HG02884 (cell line): ENCODE measurements around the gene ACO1.
"Not testable (repeated sequence)": the region's sequence is repeated elsewhere in the genome, so short reads cannot be mapped to it uniquely, and the experiment has no call there.

ENCODE experiments used
- ATAC-seq: cut with Tn5 transposase; IDR thresholded peaks from one replicate; pipeline ENCODE4 v1.9.1; 2021; ENCODE audit warnings: mild to moderate bottlenecking, moderate library complexity; ENCODE audit not compliant: unreplicated experiment

ACO1 gene

DNA sequence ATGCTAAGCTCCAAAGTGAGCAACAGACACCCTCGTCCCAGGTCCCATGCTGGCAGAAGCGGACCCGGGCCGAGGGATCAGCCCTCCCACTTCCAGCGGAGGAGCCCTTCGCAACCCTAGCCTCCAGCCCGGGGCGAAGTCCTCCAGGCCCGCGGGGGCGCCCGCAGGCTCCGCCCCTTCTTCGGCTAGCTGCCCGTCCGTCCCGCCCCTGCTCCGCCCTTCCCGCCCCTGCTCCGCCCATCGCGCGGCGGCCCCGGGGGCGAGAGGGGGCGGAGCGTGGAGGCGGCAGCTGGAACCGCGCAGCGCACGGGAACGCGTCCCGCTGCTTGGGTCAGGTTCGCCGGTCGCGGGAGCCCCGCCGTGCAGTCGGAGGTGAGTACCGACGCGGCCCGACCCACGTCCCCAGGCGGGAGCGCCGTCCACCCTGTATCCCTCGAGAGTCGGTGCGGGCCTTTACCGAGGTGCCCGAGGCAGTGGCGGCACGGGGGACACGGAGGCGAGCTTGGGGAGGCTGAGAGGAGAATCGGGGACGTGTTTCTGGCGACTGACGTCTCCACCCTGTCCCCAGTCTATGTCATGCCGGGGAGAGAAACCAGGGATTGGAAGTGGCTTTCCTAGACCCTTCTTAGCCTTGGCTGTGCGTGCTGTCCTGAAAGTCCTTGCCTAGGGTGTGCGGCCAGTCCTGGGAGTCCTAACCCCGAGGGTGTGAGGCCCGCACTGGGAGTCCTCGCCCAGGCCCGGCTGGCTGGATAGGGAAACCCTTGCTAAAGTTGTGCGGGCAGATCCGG, at the start of gene ACO1:
Gene ACO1 (plus strand): TSS at position 280 of the 788 bp plus-strand sequence. CDS start 20,864 bp downstream, outside the sequence.
- peak; percentile 94 for ATAC-seq

DNA sequence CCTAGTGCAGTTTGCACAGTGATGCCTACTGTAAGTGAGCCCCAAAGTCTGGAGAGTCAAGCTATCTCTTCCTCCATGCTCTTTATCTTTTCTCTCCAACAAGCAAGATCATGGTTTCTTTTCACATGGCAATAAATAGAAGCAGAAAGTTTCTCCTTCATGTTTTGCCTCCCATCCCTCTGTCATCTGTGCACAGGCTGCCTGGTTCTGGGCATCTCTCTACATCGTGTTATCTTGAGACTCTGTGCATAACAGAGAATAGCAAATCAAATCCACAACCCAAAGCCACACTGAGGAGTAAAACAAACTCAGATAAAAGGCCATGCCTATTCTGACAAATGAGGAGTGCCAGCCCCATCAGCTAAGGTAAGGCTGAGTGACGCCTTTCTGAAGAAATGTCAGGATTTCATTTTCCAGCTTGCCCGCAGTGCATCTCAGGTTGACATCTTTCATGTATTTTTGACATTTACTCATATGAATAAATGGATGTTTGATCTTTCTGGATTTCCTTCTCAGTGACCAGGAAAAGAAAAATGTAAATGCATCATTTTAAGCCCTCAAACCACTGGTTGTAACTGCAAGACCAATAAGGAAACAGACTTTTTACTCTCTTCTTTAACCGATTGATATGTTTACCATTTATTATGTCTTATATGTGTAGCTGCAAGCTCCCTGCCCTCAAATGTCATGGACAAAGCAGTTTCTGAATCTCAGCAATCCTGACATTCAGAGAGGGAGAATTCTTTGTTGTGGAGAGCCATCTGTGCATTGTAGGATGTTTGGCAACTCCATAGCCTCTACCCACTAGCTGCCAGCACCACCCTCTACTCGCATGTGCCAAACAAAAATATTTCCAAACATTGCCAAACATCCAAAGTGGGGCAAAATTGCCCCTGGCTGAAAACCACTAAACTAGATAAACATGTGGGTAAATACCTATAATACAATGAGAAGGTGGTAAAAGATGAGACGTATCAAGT, 49.2 kb upstream of the ACO1 start:
- no peak for ATAC-seq

DNA sequence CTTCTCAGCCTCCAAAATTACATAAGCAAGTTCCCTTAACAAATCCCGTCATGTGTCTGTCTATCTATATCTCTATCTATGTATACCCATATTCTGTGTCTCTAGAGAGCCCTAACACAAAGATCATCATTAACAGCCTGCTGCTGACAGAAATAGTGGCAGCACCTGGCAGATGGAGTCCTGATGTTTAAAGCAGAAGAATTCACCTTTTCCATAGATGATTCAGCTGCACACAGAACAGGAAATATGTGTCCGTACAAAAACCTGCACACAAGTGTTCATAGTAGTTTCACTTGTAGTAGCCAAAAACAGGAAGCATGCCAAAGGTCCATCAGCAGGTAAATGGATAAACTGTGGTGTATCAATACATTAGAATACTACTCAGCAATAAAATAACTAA, 45.0 kb upstream of the ACO1 start:
- peak; percentile 76 for ATAC-seq

DNA sequence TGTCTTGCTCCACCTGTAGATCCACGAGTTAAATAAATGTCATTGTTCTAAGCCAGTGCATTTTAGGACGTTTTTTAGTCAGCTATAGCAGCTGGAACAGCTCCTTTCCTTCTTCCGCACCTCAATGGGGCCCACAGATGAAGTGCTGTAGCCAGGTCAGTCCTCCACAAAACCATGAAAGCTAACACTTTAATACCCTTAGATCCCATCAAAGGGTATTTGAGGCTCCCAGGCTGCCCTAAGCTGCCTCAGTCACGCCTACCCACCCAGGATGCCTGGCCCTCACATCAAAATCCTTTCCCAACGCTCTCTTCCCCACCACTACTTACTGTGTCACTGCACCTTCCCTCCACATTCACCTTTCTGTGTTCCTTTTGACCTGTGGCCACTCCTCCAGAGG, 44.1 kb upstream of the ACO1 start:
- ATAC-seq = no peak

DNA sequence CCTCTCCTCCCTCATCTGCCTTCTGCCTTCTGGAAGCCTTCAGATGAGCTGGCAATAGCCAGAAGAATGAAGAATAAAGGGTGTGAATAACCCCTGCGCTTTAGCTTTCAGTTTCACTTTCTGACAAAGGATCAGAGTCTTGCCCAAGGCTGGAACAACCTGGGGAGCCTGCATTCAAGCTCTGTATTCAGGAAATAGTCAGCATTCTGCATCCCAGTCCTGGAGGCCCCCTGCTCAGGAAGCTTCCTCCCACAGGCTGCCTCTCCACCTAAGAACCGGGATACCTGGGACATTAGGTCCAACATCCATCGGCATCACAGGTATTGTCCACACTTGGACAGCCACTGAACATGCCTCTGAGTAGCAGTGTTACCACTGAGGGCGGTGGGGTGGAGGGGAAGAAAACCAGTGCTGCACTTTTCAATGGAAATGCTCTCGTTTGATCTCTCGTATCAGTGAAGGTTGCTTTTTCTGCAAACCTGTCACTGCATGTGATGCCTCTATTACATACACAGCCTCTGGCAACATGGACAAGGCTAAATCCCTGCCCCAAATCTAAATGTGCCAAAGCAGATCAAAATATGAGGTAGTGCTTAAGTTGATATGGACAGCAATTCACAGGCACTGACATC, 39.8 kb upstream of the ACO1 start:
- ATAC-seq = no peak

DNA sequence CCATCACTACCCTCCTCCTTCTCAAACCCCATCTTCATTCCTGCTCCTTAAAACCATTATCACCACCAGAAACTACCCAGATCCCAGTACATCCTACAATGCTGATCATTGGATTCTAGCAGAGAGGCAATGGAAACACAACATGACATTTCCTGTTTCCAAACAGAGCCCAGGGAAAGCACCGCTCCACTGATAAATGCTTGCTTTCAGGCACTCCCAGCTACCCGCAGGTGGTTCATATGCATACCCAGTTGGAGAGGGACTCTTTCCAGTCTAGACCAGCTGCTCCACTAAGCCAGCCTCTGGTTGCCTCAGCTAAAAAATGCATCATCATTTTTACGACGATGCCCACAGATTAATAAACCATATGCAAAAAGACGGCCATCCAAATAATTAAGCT, 39.2 kb upstream of the ACO1 start:
- ATAC-seq = no peak

DNA sequence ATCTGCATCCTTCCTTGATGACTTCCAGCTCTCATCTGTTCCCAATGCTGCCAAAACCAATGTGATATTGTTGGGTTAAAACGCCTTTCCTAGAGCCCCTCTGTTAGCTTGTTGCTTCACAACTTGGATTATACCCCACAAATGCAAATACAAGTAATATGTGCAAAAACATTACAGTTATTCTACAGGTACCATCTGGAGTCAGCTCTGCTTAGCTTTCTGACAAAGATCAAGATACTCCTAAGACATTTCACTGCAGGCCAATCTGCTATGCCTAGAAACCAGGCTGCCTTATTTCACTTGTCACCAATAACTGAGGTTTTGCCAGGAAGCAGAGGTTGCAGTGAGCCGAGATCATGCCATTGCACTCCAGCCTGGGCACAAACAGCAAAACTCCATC, 36.9 kb upstream of the ACO1 start:
- no peak for ATAC-seq

DNA sequence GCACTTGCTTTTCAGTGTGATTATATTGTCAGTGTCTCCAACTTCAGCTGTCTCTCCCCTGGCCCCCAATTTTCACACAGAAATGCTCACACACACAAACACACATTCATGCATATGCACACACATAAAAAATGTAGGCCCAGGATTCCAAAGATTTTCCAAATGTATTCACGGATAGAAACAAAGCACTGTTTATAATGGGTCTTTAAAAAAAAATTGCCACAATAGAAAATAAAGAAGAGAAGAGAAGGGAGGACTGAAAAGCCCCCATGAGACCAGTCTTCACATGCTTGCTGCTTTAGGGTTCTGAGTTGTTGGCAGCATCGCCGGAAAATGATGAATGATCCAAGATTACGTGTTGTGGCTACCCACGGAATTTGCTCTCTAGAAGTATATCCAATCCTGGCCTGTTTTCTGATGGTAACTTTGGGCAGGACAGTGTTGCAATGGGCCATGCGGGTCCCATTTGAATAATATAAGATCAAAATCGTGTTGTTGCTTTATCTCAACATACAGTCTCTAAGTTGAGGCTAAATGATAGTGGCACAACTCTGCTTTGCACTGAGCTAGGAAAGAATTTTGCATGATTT, 36.2 kb upstream of the ACO1 start:
- no peak for ATAC-seq

DNA sequence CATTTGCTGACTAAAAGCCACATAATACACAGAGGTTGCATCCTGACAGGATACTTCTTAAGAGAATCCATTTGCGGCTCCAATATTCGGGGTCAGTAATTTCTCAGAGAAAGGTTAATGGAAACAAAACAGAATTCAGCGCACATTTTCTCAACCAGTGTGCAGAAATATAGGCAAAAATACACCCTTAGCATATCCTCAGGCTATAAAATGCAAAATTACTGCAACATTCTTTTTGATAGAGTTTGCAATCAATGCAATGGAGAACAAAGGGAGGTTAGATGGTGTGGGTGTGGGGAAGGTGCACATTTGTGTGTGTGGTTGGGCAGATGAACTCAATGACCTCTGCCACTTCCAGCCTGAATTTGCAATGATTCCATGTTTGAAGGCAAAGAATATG, 35.4 kb upstream of the ACO1 start:
- no peak for ATAC-seq

DNA sequence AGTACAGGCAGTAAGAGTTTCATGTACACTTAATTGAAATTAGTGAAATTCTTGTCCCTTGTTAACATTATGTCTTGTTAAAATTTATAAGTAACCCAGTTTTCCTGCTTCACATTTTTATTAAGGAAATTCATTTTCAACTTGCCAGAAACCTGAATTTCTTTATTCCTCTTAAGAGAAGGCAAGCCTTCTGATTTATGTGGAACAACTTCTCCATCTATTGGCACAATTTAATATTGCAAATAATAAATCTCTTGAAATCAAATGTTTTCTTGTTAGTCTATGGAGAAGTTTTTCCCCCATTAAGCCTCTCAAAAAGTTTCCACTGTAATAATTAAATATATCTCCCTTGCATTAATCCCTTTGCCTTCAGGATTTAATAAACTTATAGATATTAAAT, 33.8 kb upstream of the ACO1 start:
- no peak for ATAC-seq

DNA sequence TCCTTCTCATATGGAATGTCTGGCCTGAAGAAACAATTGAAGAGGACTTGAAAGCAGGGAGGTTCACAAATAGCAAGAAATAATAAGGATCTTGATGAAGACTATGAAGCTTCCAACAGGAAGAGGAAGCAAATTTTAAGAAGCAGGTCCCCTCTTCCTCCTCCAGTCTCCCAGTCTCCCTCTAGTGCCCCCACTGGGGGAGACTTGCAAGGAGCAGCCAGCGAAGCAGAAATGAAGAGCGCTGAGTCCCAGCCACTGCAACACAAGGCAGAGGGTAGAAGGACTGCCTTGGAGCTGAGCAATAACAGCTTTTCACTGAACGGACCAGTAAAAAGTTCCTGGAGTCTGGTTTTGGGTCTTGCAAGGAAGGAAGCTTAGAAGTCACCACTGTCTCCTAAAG, 32.6 kb upstream of the ACO1 start:
- no peak for ATAC-seq

DNA sequence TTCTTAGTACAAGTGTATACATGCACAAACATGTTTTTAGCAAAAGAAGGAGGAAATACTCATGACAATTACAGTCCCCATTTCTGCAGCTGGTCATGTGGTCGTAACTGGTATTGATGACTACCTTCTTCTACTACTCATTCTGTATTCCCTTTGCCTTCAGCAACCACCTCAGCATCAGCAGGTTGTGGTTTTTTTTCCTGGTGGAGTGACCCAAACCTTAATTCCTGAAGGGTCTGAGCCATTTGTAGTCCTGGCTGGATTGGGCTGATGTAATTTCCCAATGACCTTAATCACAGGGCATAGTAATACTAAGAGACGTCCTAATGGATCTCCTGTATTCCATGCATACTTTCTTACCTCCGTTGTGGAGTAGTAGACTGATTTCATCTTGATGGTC, 31.0 kb upstream of the ACO1 start:
- not testable (repeated sequence) for ATAC-seq

DNA sequence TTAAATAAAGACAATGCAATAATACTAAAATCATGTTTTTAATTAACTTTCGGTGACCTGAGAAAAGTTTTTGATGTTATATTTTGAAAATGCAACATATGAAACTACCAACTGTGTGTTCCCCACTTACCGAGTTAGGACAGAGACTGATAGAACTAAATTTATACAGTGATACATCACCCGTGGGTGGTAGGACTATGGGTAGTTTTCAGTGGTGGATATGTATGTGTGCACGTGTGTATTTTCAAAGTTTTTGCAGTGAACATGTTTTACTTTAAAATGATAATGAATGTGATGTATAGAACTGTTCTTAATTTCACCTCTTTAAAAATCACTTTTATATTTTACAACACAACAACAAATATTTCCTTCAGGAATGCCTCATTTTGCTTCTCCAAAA, 25.0 kb upstream of the ACO1 start:
- ATAC-seq = no peak

DNA sequence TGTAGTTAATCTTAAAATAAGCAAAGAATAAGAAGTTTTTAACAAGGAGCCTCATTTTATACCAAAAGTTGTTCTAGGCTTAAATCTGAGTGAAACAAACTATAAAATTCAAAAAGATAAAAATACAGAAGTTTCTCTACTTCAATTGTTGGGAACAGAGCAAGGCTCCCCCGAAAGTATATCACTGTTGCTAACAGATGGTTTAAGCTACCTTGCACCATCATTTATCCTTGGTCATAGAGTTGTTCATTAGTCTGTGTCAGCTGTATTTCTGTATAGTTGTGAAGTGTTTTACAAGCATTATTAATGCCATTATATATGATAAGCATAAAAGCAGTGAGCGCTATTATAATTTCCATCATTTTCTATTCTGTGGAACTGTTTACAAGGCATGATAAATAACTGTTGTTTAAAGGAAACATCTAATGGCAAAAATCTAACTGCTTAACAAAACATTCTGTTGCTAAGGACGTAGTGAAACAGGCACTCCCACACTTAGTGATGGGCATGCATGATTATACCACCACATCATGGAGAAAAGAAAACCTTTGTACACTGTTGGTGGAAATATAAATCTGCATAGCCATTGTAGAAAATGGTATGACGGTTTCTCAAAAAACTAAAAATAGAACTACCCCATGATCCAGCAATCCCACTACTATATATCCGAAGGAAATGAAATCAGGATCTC, 23.3 kb upstream of the ACO1 start:
- no peak for ATAC-seq

DNA sequence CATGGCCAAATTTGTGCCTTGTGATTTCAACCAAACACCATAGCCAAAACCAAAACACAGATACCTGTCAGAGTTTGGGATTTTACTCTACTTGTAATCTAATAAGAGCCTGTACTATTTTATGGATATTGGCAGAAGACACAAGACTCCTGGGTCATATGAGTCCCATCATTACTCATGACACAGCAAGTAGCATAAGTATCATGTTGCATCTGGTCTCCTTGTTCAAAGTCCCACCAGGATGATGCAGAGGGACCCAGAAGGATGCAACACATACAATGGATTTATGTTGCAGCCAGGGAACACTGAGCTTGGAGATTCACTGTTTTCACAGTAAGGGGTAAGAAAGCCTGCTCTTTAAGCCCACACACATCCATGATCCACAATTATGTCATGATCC, 13.2 kb upstream of the ACO1 start:
- no peak for ATAC-seq

DNA sequence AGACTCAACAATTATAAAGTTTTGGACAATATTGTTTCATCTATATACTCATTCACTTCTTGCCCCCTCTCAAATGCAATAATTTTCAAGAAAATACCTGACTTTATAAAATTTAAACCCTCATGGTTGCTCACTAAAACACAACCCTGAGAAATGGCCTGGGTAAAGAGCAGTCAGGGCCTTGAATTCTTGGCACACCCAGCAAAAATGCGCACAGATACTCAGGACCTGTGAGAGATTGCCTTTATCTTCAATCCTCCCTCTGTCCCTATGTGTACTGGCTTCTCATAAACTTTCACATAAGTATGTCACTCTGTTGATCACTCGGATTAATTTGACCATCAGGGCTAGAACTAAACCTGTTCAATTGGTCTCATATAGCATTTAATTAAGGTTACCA, 12.8 kb upstream of the ACO1 start:
- no peak for ATAC-seq

DNA sequence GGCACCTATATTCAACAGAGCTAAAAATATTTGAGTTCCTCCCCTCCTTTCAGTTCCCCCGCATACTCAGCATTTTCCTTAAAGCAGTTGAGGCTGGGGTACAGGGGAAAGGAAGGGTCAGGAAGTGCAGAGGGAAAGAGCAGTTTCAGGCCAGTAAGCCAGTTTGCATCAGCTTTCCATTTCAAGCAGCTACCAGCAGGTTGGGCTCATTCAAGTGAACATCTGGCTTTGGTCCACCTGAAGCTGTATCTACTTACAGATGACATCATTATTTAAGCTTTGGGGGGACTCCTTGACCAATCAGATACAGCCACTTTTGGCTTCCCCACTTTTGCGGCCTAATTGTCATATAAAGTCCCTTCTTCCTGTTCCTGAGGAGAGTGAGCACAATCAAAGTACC, 8.2 kb upstream of the ACO1 start:
- no peak for ATAC-seq

DNA sequence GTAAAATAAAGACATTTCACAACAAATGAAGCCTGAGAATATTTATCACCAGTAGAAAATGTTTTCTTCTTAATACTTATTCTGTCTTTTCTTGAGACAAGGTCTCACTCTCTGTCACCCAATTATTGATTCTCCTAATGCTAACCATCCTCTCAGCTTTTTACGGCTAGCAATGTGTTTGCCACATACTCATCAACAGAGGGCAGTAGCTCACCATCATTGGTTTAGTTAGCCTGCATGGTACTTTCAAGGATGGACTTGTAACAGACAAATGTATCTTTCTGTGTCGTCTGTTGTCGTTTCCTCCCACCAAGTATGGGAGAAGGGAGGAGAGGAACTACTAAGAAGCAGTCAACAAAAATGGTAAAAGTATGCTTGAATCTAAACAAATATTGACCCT, 5.9 kb upstream of the ACO1 start:
- ATAC-seq = peak; percentile 82

DNA sequence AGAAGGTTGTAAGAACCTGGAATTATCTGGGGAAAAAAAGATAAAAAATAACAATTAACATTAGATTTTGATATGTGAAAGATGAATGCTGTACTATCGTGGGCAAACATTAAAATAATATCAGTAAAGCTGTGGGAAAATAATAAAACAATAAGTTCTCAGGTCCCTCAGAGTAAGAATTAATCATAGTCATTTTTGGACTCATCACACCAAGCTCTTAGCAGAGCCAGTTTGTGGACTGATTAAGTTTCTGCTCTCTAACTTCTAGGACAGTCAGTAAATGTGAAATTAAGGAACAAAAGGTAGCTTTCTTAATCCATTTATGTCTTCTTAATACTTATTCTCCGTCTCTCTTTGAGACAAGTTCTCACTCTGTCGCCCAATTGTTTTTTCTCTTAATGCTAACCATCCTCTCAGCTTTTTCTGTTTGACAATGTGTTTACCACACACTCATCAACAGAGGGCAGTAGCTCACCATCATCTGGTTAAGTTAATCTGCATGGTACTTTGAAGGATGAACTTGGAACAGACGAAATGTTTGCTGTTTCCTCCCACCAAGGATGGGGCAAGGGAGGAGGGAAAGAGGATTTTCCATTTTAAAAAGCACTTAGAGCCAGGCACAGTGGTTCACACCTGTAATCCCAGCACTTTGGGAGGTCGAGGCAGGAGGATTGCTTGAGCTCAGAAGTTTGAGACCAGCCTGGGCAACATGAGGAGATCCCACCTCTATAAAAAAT, 5.3 kb upstream of the ACO1 start:
- peak; percentile 79 for ATAC-seq

DNA sequence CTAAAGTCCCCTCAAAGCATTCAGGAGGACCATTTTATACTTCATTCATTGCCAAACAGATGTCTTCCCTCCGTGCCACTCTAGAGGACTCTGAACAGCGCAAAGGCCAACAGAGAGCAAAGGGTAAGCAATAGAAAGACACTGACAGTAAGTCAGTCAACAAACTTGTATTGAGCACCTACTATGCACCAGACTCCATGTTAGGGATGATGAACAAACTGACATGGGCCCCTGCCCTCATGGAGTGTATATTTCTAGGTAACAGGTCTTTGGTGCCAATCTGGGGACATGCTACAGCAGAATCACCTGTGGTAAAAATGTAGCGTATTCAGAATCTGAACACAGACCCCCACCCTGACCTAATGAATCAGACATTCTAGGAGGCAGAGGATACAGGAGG, 3.5 kb upstream of the ACO1 start:
- ATAC-seq = no peak
